GM12864 (cell line): ENCODE measurements around the gene C1QTNF7.

ENCODE experiments used
- DNase-seq: peaks from one replicate; pipeline ENCODE4 v3.0.0-alpha.2; 2011; ENCODE audit warnings: low read depth
- H3K4me3 ChIP-seq: 2 replicates; pipeline ENCODE4 v1.5.1; 2011; ENCODE audit warnings: mild to moderate bottlenecking, low read depth, low read length, control low read depth
- CTCF ChIP-seq: IDR thresholded peaks from 2 replicates; pipeline ENCODE4 v1.5.1; 2011; ENCODE audit warnings: low read depth, mild to moderate bottlenecking, moderate library complexity, low read length, control low read depth, inconsistent platforms; ENCODE audit errors: missing control alignments

Gene C1QTNF7

GRCh38 chr4:15423285-15423711, 4.5 kb upstream of the C1QTNF7 start:
- DNase-seq, result no peak
- no peak overlapping the region for H3K4me3 ChIP-seq
- no peak for TF ChIP-seq CTCF

DNA sequence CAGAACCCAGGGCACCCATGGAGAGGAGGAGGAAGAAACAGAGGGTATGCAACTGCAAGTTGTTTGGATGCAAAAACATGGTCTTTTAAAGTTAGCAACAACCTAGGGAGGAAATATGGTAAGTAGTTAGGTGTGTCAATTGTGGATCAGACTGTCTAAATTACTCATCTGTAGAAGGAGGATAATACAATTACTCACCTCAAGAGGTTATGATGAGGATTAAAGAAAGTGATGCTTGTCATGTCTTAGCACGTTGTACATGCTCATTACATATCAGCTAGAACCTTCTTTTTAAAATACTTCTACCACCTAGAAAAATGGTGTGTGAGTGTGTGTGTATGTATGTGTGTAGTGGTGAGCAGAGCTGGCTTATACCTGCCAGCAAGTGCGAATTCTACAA, 2.3 kb upstream of the C1QTNF7 start:
- no peak for DNase-seq
- TF ChIP-seq CTCF, result no peak
- H3K4me3 ChIP-seq, result no peak overlapping the region

DNA sequence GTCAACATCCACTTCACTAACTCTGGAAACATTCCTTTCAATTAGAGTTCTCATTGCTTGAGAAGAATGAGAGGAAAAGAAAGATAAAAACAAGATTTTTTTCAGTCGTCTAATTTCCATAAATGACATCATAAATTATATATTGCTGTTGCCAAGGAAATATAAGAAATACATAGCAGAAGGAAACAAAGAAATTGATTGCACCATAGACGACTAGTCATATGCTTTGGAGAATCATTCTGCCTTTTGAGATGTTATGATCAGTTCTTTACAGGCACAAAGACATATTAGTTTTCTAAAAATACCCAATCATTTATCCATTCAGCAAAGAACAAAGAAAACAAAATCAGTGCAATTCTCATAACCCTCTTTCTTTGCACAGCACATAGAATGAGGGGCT, 672 bp upstream of the C1QTNF7 start:
- DNase-seq, result no peak
- no peak for TF ChIP-seq CTCF

DNA sequence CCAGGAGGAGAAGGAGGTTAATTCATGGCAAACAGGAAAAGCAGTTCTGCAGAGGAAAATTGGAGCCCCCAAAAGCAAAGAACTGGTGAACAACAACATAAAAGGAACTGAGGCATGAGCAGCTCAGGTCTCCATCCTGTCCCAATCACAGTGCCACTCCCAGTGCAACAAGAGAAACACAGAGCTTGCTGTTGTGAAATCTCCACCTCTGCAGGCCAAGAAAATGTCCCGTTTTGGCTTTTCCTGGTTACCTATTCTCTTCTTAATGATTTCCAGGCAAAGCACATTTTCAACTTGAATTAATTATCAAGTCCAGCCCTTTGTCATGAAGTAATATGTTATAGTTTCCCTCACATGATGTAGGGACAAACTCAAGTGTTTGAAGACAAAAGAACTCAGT, 778 bp downstream of the C1QTNF7 start:
- DNase-seq, result no peak
- H3K4me3 ChIP-seq, result no peak overlapping the region
- TF ChIP-seq CTCF, result no peak

More for the DNA sequence above, 672 bp upstream of the C1QTNF7 start:
- H3K4me3 ChIP-seq, result no peak overlapping the region

DNA sequence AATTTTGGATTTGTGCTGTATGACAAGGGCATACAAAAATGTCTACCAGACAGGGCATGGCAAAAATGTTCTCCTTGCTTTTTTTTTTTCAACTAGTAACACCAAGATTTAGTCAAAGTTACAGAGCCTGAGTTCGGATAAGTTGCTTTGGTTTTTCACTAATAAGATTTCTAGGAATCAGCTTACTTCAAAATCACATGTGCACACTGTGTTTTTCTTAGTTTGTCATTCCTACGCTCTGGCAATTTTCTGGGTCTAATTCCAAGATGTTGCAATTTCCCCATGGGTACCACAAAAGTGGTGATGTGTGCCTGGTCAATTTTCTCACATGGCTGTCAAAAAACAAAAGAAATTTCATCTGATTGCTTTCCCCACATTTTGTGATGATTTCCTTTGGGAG, 6.3 kb downstream of the C1QTNF7 start:
- no peak for DNase-seq
- no peak overlapping the region for H3K4me3 ChIP-seq
- TF ChIP-seq CTCF, result no peak

DNA sequence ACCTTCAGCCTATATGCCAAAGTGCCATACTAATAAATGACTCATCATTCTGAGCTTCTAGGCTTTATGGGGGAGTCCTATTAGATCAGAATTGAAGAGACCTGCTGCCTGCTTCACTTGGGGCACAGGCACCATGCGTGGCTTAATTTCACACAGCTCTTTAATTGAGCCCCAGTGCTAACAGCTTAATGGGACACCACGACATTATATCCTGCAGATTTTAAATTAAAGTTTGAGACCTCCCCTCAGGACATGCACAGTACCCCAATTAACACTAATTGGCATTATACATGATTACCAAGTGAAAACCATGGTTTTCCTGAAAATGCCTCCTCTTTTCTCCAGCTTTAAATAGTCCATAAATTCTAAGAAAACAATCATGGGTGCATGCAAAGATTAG, 6.8 kb downstream of the C1QTNF7 start:
- DNase-seq, result no peak
- H3K4me3 ChIP-seq, result no peak overlapping the region
- TF ChIP-seq CTCF, result no peak

- no peak for TF ChIP-seq CTCF
- no peak overlapping the region for H3K4me3 ChIP-seq
- no peak for DNase-seq
Observed at GRCh38 chr4:15436513-15436912, 8.7 kb downstream of the C1QTNF7 start.
